Measurements from ENCODE around the gene CYP4F3. TPM values are rescaled to one million over a fixed set of nuclear protein-coding genes. Genes with fewer than 3 reads are reported as not detected.

CYP4F3 gene
- total RNA-seq, 4 donors from 2014 or later = 0.08 to 5.3 (median 0.81) TPM; not detected in 1

DNA sequence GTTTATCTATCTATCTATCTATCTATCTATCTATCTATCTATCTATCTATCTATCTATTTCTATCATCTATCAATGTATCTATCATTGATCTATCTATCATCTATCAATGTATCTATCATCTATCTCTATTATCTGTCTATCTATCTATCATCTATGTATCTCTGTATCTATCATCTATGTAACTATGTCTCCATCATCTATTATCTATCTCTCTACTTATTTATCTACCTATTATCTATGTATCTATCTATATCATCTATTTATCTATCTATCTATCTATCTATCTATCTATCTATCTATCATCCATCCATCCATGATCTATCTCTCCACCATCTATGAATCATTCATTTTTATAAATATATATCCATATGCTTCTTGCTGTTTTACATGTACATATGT, 15.8 kb downstream of the CYP4F3 start:
- H3K27me3 ChIP-seq = peaks cover 55% of the 10 kb centered on the region

GRCh38 chr19:15663247-15663646, 22.6 kb downstream of the CYP4F3 start:
- ATAC-seq = no peak
- Histone ChIP-seq H3K27me3 (peaks cover 38% of the 10 kb centered on the region), H3K36me3 (no peaks in the 10 kb centered on the region), H3K9me3 (no peaks in the 10 kb centered on the region), H3K4me1 (no peaks in the 10 kb centered on the region), H3K4me3 (no peak overlapping the region), H3K27ac (no peak overlapping the region)
- TF ChIP-seq EP300 (IDR thresholded peaks at IDR 0.05) = no peak
- TF ChIP-seq POLR2AphosphoS5 (IDR thresholded peaks at IDR 0.05) = no peak
- TF ChIP-seq, protein P1, sequence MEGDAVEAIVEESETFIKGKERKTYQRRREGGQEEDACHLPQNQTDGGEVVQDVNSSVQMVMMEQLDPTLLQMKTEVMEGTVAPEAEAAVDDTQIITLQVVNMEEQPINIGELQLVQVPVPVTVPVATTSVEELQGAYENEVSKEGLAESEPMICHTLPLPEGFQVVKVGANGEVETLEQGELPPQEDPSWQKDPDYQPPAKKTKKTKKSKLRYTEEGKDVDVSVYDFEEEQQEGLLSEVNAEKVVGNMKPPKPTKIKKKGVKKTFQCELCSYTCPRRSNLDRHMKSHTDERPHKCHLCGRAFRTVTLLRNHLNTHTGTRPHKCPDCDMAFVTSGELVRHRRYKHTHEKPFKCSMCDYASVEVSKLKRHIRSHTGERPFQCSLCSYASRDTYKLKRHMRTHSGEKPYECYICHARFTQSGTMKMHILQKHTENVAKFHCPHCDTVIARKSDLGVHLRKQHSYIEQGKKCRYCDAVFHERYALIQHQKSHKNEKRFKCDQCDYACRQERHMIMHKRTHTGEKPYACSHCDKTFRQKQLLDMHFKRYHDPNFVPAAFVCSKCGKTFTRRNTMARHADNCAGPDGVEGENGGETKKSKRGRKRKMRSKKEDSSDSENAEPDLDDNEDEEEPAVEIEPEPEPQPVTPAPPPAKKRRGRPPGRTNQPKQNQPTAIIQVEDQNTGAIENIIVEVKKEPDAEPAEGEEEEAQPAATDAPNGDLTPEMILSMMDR (IDR thresholded peaks at IDR 0.05) = no peak
- no peak for TF ChIP-seq POLR2A (IDR thresholded peaks at IDR 0.05)
- WGBS, 2 donors (ENCODE audit: low coverage in 1 of 2) = 85 to 100% methylated on average over 1 to 3 of the region's 4 CpGs

More for the DNA sequence above, 15.8 kb downstream of the CYP4F3 start:
- ATAC-seq = no peak
- Histone ChIP-seq H3K4me3 (no peak overlapping the region), H3K9me3 (no peaks in the 10 kb centered on the region), H3K4me1 (no peaks in the 10 kb centered on the region), H3K36me3 (no peaks in the 10 kb centered on the region), H3K27ac (no peak overlapping the region)
- no peak for TF ChIP-seq EP300 (IDR thresholded peaks at IDR 0.05)
- no peak for TF ChIP-seq POLR2A (IDR thresholded peaks at IDR 0.05)
- no peak for TF ChIP-seq POLR2AphosphoS5 (IDR thresholded peaks at IDR 0.05)
- TF ChIP-seq, protein P1 (IDR thresholded peaks at IDR 0.05) = no peak

GRCh38 chr19:15666186-15666585, 25.5 kb downstream of the CYP4F3 start:
- 0 to 43% methylated on average over 1 of the region's 1 CpG for WGBS, 2 donors (ENCODE audit: low coverage in 1 of 2)
- TF ChIP-seq POLR2AphosphoS5 (IDR thresholded peaks at IDR 0.05) (no peak), EP300 (IDR thresholded peaks at IDR 0.05) (no peak), POLR2A (IDR thresholded peaks at IDR 0.05) (no peak)
- TF ChIP-seq, protein P1 (IDR thresholded peaks at IDR 0.05) = no peak
- ATAC-seq = no peak

GRCh38 chr19:15666883-15667282, 26.2 kb downstream of the CYP4F3 start:
- TF ChIP-seq EP300 (IDR thresholded peaks at IDR 0.05) = no peak
- TF ChIP-seq POLR2AphosphoS5 (IDR thresholded peaks at IDR 0.05) = no peak
- TF ChIP-seq, protein P1 (IDR thresholded peaks at IDR 0.05) = no peak
- TF ChIP-seq POLR2A (IDR thresholded peaks at IDR 0.05) = no peak
- Histone ChIP-seq H3K4me3 (no peak overlapping the region), H3K27me3 (peaks cover 23% of the 10 kb centered on the region), H3K27ac (no peak overlapping the region), H3K36me3 (no peaks in the 10 kb centered on the region), H3K4me1 (peaks cover 0 to 3% (median 0%) of the 10 kb centered on the region in 3 donors), H3K9me3 (no peaks in the 10 kb centered on the region)
- WGBS, 2 donors (ENCODE audit: low coverage in 1 of 2) = 47% methylated on average over 4 of the region's 4 CpGs; no CpG with 5 or more reads in 1 of the 2 donors
- no peak for ATAC-seq

More at GRCh38 chr19:15666186-15666585, 25.5 kb downstream of the CYP4F3 start:
- peaks cover 23% of the 10 kb centered on the region for H3K27me3 ChIP-seq
- H3K4me3 ChIP-seq = no peak overlapping the region
- no peak overlapping the region for H3K27ac ChIP-seq
- H3K36me3 ChIP-seq = no peaks in the 10 kb centered on the region
- no peaks in the 10 kb centered on the region for H3K4me1 ChIP-seq
- no peaks in the 10 kb centered on the region for H3K9me3 ChIP-seq

- no peak for ATAC-seq
- H3K36me3 ChIP-seq = no peaks in the 10 kb centered on the region
- no peaks in the 10 kb centered on the region for H3K9me3 ChIP-seq
- 100% methylated on average over 1 of the region's 3 CpGs; no CpG with 5 or more reads in 1 of the 2 donors for WGBS, 2 donors (ENCODE audit: low coverage in 1 of 2)
- peaks cover 0 to 21% (median 9%) of the 10 kb centered on the region in 3 donors for H3K4me1 ChIP-seq
- no peak overlapping the region for H3K27ac ChIP-seq
- peaks cover 20% of the 10 kb centered on the region for H3K27me3 ChIP-seq
- no peak overlapping the region for H3K4me3 ChIP-seq
- TF ChIP-seq POLR2A (IDR thresholded peaks at IDR 0.05) = no peak
- TF ChIP-seq POLR2AphosphoS5 (IDR thresholded peaks at IDR 0.05) = no peak
- TF ChIP-seq, protein P1 (IDR thresholded peaks at IDR 0.05) = no peak
- no peak for TF ChIP-seq EP300 (IDR thresholded peaks at IDR 0.05)
These were observed 28.7 kb downstream of the CYP4F3 start for GRCh38 chr19:15669440-15669839.

All from gastroesophageal sphincter (tissue), 4 donors.